Ishikawa (cell line): ENCODE data around the gene OR5H14.

ENCODE experiments used
- CEBPB ChIP-seq: IDR thresholded peaks from 2 replicates; pipeline ENCODE4 v1.6.1; 2012
- CREB1 ChIP-seq: IDR thresholded peaks from 2 replicates; pipeline ENCODE4 v1.6.1; 2012; ENCODE audit warnings: low read depth
- EGR1 ChIP-seq: IDR thresholded peaks from 2 replicates; pipeline ENCODE4 v1.6.1; 2012
- EP300 ChIP-seq: IDR thresholded peaks from 2 replicates; pipeline ENCODE4 v1.6.1; 2012; ENCODE audit warnings: borderline replicate concordance
- FOXM1 ChIP-seq: IDR thresholded peaks from 2 replicates; pipeline ENCODE4 v1.6.1; 2012; ENCODE audit warnings: low read depth, borderline replicate concordance
- NFIC ChIP-seq: IDR thresholded peaks from 2 replicates; pipeline ENCODE4 v1.6.1; 2012
- RAD21 ChIP-seq: IDR thresholded peaks from 2 replicates; pipeline ENCODE4 v1.6.1; 2012; ENCODE audit warnings: low read depth
- TAF1 ChIP-seq: IDR thresholded peaks from 2 replicates; pipeline ENCODE4 v1.6.1; 2012; ENCODE audit warnings: low read depth, mild to moderate bottlenecking
- TCF12 ChIP-seq: IDR thresholded peaks from 2 replicates; pipeline ENCODE4 v1.6.1; 2012; ENCODE audit warnings: low read depth
- TEAD4 ChIP-seq: IDR thresholded peaks from 2 replicates; pipeline ENCODE4 v1.6.1; 2012
- YY1 ChIP-seq: IDR thresholded peaks from 2 replicates; pipeline ENCODE4 v1.6.1; 2012; ENCODE audit warnings: low read depth
- ZBTB7A ChIP-seq: IDR thresholded peaks from 2 replicates; pipeline ENCODE4 v1.6.1; 2012; ENCODE audit warnings: low read depth
- TF ChIP-seq, protein P1 (sequence below): IDR thresholded peaks from 2 replicates; pipeline ENCODE4 v1.6.1; 2012; ENCODE audit warnings: low read depth, mild to moderate bottlenecking
- TF ChIP-seq, protein P2 (sequence below): IDR thresholded peaks from 2 replicates; pipeline ENCODE4 v1.6.1; 2012
- TF ChIP-seq, protein P3 (sequence below): IDR thresholded peaks from 2 replicates; pipeline ENCODE4 v1.6.1; 2012

OR5H14 gene

DNA sequence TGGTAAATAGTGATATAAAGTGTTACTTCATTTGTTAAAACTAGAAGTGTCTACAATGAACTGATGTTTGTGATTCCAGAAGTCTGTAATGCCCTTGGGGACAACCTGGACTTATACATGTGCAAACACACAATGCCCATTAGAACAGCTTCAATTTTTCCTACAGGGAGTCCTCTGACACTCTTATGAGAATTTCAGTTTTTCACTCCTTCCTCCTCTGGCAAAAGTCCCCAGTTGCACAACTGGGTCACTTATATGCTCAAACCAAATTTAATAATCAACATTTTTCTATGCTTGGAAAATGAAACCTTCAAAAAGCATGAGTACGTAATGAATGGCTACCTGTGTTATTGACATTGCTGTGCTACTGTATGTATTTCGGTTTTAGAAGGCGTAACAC, 19.1 kb downstream of the OR5H14 start, which contains the start of gene OR5H15:
TSS of gene OR5H15 (plus strand) at position 301 of the 400 bp plus-strand sequence. CDS start 2,004 bp downstream, outside the sequence.
- TF ChIP-seq EGR1 (no peak), TAF1 (no peak), CREB1 (no peak)
- TF ChIP-seq, protein P1, sequence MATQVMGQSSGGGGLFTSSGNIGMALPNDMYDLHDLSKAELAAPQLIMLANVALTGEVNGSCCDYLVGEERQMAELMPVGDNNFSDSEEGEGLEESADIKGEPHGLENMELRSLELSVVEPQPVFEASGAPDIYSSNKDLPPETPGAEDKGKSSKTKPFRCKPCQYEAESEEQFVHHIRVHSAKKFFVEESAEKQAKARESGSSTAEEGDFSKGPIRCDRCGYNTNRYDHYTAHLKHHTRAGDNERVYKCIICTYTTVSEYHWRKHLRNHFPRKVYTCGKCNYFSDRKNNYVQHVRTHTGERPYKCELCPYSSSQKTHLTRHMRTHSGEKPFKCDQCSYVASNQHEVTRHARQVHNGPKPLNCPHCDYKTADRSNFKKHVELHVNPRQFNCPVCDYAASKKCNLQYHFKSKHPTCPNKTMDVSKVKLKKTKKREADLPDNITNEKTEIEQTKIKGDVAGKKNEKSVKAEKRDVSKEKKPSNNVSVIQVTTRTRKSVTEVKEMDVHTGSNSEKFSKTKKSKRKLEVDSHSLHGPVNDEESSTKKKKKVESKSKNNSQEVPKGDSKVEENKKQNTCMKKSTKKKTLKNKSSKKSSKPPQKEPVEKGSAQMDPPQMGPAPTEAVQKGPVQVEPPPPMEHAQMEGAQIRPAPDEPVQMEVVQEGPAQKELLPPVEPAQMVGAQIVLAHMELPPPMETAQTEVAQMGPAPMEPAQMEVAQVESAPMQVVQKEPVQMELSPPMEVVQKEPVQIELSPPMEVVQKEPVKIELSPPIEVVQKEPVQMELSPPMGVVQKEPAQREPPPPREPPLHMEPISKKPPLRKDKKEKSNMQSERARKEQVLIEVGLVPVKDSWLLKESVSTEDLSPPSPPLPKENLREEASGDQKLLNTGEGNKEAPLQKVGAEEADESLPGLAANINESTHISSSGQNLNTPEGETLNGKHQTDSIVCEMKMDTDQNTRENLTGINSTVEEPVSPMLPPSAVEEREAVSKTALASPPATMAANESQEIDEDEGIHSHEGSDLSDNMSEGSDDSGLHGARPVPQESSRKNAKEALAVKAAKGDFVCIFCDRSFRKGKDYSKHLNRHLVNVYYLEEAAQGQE: no peak

DNA sequence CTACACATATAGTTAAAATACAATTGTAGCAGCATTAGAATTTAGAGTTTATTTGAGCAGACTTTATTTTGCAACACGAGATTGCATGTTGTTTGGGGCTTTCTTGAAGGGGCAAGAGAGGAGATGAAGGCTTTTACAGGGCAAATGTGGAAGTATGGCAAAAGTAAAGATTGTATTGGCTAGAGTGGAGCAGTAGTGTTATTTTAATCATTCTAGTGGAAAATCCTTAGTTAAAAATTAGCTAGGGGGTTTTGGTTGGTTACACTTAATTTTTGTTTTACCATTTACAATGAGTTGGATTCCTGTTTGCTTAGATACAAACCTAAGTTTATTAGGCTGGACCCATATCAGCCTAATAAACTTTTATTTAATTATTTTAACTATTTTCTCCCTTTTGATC, 23.8 kb downstream of the OR5H14 start:
- TF ChIP-seq NFIC (no peak), EGR1 (no peak), EP300 (no peak)
- TF ChIP-seq, protein P1: no peak

DNA sequence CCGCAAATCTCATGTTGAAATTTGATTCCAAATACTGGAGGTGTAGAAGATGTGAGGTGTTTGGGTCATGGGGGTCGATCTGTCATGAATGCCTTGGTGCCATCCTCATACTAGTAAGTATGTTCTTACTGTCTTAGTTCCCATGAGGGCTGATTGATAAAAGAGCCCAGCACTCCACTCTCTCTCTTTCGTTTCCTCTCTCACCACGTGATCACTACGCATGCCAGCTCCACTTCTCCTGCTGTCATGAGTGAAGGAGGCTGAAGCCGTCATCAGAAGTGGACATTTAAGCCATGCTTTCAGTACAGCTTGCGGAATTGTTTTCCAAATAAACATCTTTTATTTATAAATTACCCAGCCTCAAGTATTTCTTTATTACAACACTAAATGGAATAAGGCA, 25.3 kb downstream of the OR5H14 start:
- no peak for TF ChIP-seq FOXM1
- TF ChIP-seq EGR1: no peak
- no peak for TF ChIP-seq TAF1
- TF ChIP-seq RAD21: no peak
- TF ChIP-seq, protein P2, sequence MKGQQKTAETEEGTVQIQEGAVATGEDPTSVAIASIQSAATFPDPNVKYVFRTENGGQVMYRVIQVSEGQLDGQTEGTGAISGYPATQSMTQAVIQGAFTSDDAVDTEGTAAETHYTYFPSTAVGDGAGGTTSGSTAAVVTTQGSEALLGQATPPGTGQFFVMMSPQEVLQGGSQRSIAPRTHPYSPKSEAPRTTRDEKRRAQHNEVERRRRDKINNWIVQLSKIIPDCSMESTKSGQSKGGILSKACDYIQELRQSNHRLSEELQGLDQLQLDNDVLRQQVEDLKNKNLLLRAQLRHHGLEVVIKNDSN: no peak
- TF ChIP-seq ZBTB7A: no peak
- TF ChIP-seq YY1: no peak
- TF ChIP-seq, protein P1: no peak
- TF ChIP-seq, protein P3, sequence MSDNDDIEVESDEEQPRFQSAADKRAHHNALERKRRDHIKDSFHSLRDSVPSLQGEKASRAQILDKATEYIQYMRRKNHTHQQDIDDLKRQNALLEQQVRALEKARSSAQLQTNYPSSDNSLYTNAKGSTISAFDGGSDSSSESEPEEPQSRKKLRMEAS: no peak

- TF ChIP-seq RAD21 (no peak), TAF1 (no peak), CEBPB (no peak)
- TF ChIP-seq, protein P3: no peak
Observed at GRCh38 chr3:98180319-98180890, 33.1 kb downstream of the OR5H14 start.

DNA sequence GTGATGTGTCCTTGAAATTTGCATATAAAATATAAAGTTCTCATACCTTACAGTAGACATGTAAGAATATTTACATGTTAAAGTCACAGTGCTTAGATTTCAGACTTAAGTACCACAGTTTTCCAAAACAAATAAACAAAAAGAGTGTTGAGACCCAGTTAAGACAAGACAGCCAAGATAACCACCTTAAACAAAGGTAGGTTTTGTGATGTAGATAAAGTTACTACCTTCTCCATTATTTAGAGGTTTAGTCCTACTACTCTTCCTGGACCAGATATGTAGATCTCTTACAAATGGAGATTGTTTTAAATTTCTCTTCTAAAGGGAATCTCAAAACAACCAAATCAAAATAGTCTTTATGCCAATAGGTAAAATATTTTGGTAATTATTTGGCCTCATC, 34.9 kb downstream of the OR5H14 start:
- TF ChIP-seq YY1 (no peak), EP300 (no peak), CEBPB (no peak), FOXM1 (no peak), TCF12 (no peak)

- TF ChIP-seq, protein P3: no peak
- TF ChIP-seq RAD21: no peak
- TF ChIP-seq, protein P1: no peak
- TF ChIP-seq CEBPB: no peak
- no peak for TF ChIP-seq EGR1
- no peak for TF ChIP-seq EP300
- TF ChIP-seq ZBTB7A: no peak
- no peak for TF ChIP-seq YY1
- no peak for TF ChIP-seq CREB1
- TF ChIP-seq TEAD4: no peak
- TF ChIP-seq TCF12: no peak
- no peak for TF ChIP-seq TAF1
- TF ChIP-seq, protein P2: no peak
- TF ChIP-seq NFIC: no peak
- no peak for TF ChIP-seq FOXM1
Observed at GRCh38 chr3:98185180-98185579, 37.9 kb downstream of the OR5H14 start.
